ENCODE results near the gene MDGA2. TPM values are rescaled to one million over a fixed set of nuclear protein-coding genes. Genes with fewer than 3 reads are reported as not detected.
"Not testable (repeated sequence)": the region's sequence is repeated elsewhere in the genome, so short reads cannot be mapped to it uniquely, and the experiment has no call there.

The MDGA2 gene
- total RNA-seq, 1 donor from 2014 or later, result 0.19 TPM

DNA sequence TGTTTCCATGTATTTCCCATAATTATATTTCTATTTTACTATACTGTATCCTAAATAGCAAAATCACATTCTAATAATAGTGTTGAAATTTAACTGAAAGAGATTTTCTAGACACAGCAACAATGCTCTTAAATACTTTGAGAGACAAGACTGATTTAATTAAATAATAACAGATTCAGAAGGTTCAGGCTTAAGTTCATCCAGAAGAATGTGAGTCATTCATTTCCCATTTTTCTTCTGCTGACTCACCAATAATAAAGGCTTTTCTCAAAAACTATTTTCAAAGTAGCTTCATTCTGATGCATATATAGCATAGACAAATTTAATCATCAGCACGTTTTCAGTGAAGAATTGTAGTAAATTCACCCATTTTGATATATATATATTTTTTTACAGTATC is 481.4 kb downstream of the MDGA2 start:
- H3K9me3 Mint-ChIP-seq (ENCODE audit: low read depth), result no peaks in the 10 kb centered on the region
- H3K27me3 Mint-ChIP-seq, result no peaks in the 10 kb centered on the region
- no peak for DNase-seq (ENCODE audit: low spot score, unreplicated experiment)
- no peaks in the 10 kb centered on the region for H3K36me3 Mint-ChIP-seq (ENCODE audit: insufficient read depth)
- no peaks in the 10 kb centered on the region for H3K4me1 Mint-ChIP-seq (ENCODE audit: low read depth)
- H3K27ac Mint-ChIP-seq, result no peak overlapping the region
- H3K4me3 Mint-ChIP-seq (ENCODE audit: low read depth), result no peak overlapping the region
- TF ChIP-seq CTCF (IDR thresholded peaks at IDR 0.05; ENCODE audit: unreplicated experiment), result no peak

DNA sequence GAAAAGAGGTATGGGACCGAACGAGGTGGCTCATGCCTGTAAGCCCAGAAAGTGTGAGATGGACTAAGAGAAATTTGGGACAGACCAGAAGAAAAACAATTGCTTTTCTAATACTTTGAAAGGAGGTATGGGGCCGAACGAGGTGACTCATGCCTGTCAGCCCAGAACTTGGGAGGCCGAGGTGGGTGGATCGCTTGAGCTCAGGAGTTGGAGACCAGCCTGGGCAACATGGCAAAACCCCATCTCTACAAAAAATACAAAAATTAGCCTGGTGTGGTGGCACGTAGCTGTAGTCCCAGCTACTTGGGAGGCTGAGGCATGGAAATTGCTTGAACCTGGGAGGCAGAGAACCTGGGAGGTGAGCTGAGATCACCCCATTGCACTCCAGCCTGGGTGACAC is 483.2 kb downstream of the MDGA2 start:
- H3K36me3 Mint-ChIP-seq (ENCODE audit: insufficient read depth); H3K4me1 Mint-ChIP-seq (ENCODE audit: low read depth); H3K9me3 Mint-ChIP-seq (ENCODE audit: low read depth); DNase-seq (ENCODE audit: low spot score, unreplicated experiment); H3K27me3 Mint-ChIP-seq; H3K27ac Mint-ChIP-seq; H3K4me3 Mint-ChIP-seq (ENCODE audit: low read depth): not testable (repeated sequence)

GRCh38 chr14:47191700-47192099 is 483.7 kb downstream of the MDGA2 start:
- Mint-ChIP-seq H3K9me3 (ENCODE audit: low read depth) (no peaks in the 10 kb centered on the region), H3K27me3 (no peaks in the 10 kb centered on the region), H3K4me1 (ENCODE audit: low read depth) (no peaks in the 10 kb centered on the region), H3K4me3 (ENCODE audit: low read depth) (no peak overlapping the region), H3K36me3 (ENCODE audit: insufficient read depth) (no peaks in the 10 kb centered on the region), H3K27ac (no peak overlapping the region)
- no peak for DNase-seq (ENCODE audit: low spot score, unreplicated experiment)
- no peak for TF ChIP-seq CTCF (IDR thresholded peaks at IDR 0.05; ENCODE audit: unreplicated experiment)

DNA sequence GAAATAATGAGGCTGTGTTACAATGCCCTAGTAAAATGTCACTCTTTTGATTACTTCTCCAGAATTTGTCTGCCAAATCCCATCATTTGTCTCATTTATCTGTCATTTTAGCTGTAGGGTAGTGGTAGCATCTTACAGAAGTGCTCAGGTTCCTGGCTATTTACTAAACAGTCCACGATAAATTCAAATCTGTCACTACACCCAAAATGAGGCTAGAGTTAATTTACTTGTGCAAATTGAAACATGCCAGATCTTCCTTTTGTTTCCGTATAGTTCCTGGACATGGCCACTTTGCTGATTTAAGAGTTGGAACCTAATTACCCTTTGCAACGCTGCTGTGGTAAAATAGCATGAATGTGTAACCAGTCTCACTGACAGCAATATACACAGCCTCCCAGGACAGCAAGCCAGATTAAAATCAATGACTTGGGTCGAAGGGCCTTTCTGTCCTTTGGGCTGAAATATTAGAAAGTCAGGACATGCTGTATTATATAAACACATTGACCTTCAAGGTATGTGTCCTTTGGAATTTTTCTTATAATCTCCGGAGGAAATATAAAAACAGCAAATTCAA is 485.4 kb downstream of the MDGA2 start:
- DNase-seq (ENCODE audit: low spot score, unreplicated experiment), result no peak
- Mint-ChIP-seq H3K9me3 (ENCODE audit: low read depth) (no peaks in the 10 kb centered on the region), H3K27me3 (no peaks in the 10 kb centered on the region), H3K4me1 (ENCODE audit: low read depth) (no peaks in the 10 kb centered on the region), H3K36me3 (ENCODE audit: insufficient read depth) (no peaks in the 10 kb centered on the region), H3K4me3 (ENCODE audit: low read depth) (no peak overlapping the region), H3K27ac (no peak overlapping the region)
- no peak for TF ChIP-seq CTCF (IDR thresholded peaks at IDR 0.05; ENCODE audit: unreplicated experiment)

DNA sequence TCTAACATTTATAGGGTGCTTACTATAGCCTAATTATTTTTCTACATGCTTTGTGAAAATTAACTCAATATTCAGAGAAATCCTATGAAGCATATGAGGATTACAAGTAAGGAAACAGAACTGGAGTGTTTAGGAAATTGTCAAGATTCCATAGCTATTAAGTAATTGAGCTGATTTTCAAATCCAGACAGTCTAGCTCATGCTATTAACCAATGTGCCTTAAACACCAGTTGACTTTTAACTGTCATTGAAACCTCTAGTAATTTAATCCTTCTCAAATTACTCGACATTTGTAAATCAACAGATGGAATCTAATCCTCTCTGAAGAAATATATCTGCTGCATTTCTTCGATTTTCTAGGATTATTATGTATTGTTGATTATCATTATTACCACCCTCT is 488.9 kb downstream of the MDGA2 start:
- H3K36me3 Mint-ChIP-seq (ENCODE audit: insufficient read depth), result no peaks in the 10 kb centered on the region
- H3K27me3 Mint-ChIP-seq, result no peaks in the 10 kb centered on the region
- H3K4me3 Mint-ChIP-seq (ENCODE audit: low read depth), result no peak overlapping the region
- no peak for DNase-seq (ENCODE audit: low spot score, unreplicated experiment)
- no peaks in the 10 kb centered on the region for H3K9me3 Mint-ChIP-seq (ENCODE audit: low read depth)
- no peaks in the 10 kb centered on the region for H3K4me1 Mint-ChIP-seq (ENCODE audit: low read depth)
- no peak for TF ChIP-seq CTCF (IDR thresholded peaks at IDR 0.05; ENCODE audit: unreplicated experiment)
- no peak overlapping the region for H3K27ac Mint-ChIP-seq

DNA sequence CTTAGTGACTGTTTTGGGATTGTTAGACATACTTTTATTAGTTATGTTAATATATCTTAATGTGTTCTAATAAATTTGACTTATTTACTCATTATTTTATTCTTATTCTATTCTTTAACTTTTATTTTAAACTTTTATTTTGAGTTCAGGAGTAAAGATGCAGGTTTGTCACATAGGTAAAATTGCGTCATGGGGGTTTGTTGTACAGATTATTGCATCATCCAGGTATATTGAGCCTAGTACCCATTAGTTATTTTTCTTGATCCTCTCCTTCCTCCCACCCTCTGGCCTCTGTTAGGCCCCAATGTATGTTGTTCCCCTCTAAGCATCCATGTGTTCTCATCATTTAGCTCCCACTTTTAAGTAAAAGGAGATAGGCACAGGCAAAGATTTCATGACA is 495.5 kb downstream of the MDGA2 start:
- H3K36me3 Mint-ChIP-seq (ENCODE audit: insufficient read depth), result no peaks in the 10 kb centered on the region
- H3K4me3 Mint-ChIP-seq (ENCODE audit: low read depth), result no peak overlapping the region
- TF ChIP-seq CTCF (IDR thresholded peaks at IDR 0.05; ENCODE audit: unreplicated experiment), result no peak
- H3K4me1 Mint-ChIP-seq (ENCODE audit: low read depth), result no peaks in the 10 kb centered on the region
- no peaks in the 10 kb centered on the region for H3K9me3 Mint-ChIP-seq (ENCODE audit: low read depth)
- H3K27ac Mint-ChIP-seq, result peak overlapping the region; percentile 56
- H3K27me3 Mint-ChIP-seq, result no peaks in the 10 kb centered on the region
- no peak for DNase-seq (ENCODE audit: low spot score, unreplicated experiment)

DNA sequence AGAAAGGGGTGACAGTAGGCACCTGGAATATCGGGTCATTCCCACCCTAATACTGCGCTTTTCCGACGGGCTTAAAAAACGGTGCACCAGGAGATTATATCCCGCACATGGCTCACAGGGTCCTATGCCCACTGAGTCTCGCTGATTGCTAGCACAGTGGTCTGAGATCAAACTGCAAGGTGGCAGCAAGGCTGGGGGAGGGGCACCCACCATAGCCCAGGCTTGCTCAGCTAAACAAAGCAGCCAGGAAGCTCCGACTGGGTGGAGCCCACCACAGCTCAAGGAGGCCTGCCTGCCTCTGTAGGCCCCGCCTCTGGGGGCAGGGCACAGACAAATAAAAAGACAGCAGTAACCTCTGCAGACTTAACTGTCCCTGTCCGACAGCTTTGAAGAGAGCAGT is 503.5 kb downstream of the MDGA2 start:
- DNase-seq (ENCODE audit: low spot score, unreplicated experiment); H3K4me3 Mint-ChIP-seq (ENCODE audit: low read depth); H3K4me1 Mint-ChIP-seq (ENCODE audit: low read depth); H3K36me3 Mint-ChIP-seq (ENCODE audit: insufficient read depth); H3K27ac Mint-ChIP-seq; H3K27me3 Mint-ChIP-seq: not testable (repeated sequence)
- H3K9me3 Mint-ChIP-seq (ENCODE audit: low read depth), result peaks cover 11% of the 10 kb centered on the region

Data from progenitor cell of endocrine pancreas (in vitro differentiated cells).